D721Med (cell line): ENCODE measurements around the gene BTRC.

Experiments
- DNase-seq: peaks from one replicate; pipeline ENCODE4 v3.0.0; 2011; ENCODE audit warnings: low spot score; ENCODE audit not compliant: insufficient read length
- FAIRE-seq: peaks from 2 replicates; lab custom pipeline; 2011; peaks lifted over from hg19 to GRCh38; lab: Jason Lieb, UNC
- CTCF ChIP-seq: IDR thresholded peaks from 2 replicates; pipeline ENCODE4 v1.5.1; 2012; ENCODE audit warnings: mild to moderate bottlenecking, control low read depth; ENCODE audit not compliant: insufficient read depth; ENCODE audit errors: missing control alignments

Gene BTRC

GRCh38 chr10:101560298-101561067 lies 206.5 kb downstream of the BTRC start:
- TF ChIP-seq CTCF = no peak
- DNase-seq (no peak), FAIRE-seq (no peak)

GRCh38 chr10:101561068-101561915 lies 207.3 kb downstream of the BTRC start:
- FAIRE-seq (no peak), DNase-seq (no peak)
- no peak for TF ChIP-seq CTCF

GRCh38 chr10:101562231-101562630 lies 208.3 kb downstream of the BTRC start:
- DNase-seq (no peak), FAIRE-seq (no peak)
- TF ChIP-seq CTCF = no peak

GRCh38 chr10:101563007-101563406 lies 209.0 kb downstream of the BTRC start:
- DNase-seq (no peak), FAIRE-seq (no peak)
- TF ChIP-seq CTCF = no peak

- no peak for FAIRE-seq
- no peak for DNase-seq
- no peak for TF ChIP-seq CTCF
Observed at GRCh38 chr10:101563497-101564040, 209.6 kb downstream of the BTRC start.

- DNase-seq = no peak
- FAIRE-seq = no peak
- TF ChIP-seq CTCF = no peak
Observed at GRCh38 chr10:101564490-101564991, 210.6 kb downstream of the BTRC start.
